ENCODE measurements around the gene NDEL1.

GRCh38 chr17:8514801-8515200 lies 79.1 kb downstream of the NDEL1 start:
- no peak for TF ChIP-seq CTCF (IDR thresholded peaks at IDR 0.05)
- TF ChIP-seq POLR2A (IDR thresholded peaks at IDR 0.05), result no peak
- TF ChIP-seq POLR2AphosphoS5 (IDR thresholded peaks at IDR 0.05; ENCODE audit: insufficient read depth in 1 of 2, low read depth in 1 of 2), result no peak
